IMR-90 (cell line): Measurements from ENCODE around the gene ZNF593OS. TPM values are rescaled to one million over a fixed set of nuclear protein-coding genes. Genes with fewer than 3 reads are reported as not detected.

Source experiments
- ATAC-seq: fragments of 200-7000 bp; cut with Tn5 transposase; 2 replicates; pipeline ENCODE4 v1.9.1; 2020; ENCODE audit warnings: low read depth, mild to moderate bottlenecking, moderate library complexity
- BruUV-seq: library from RNA; stranded (reverse); fragments of 400-500 nt; replicated peaks from 2 replicates; lab custom pipeline; 2021; lab: Mats Ljungman, UMichigan
- CTCF ChIA-PET: fragments of 300-600 bp; formaldehyde crosslinking; extraction: SDS; loops from one replicate; lab custom pipeline; 2021; ENCODE audit warnings: antibody characterized with exemption; lab: Yijun Ruan, JAX
- POLR2A ChIA-PET: fragments of 300-600 bp; sonication (Branson Sonifier 250); formaldehyde crosslinking; loops from one replicate; lab custom pipeline; 2022; ENCODE audit warnings: antibody characterized with exemption; ENCODE audit not compliant: unreplicated experiment; lab: Charles Lee
- DNase-seq: peaks from one replicate; pipeline ENCODE4 v3.0.0; 2013
- H2AFZ ChIP-seq: replicated peaks from 2 replicates; pipeline ENCODE3; 2013; ENCODE audit warnings: low read length, mild to moderate bottlenecking; ENCODE audit not compliant: poor library complexity
- H2AK5ac ChIP-seq: 2 replicates; pipeline ENCODE4 v1.6.1; 2013; ENCODE audit warnings: low read depth, low read length, inconsistent platforms
- H2AK9ac ChIP-seq: replicated peaks from 2 replicates; pipeline ENCODE3; 2013; ENCODE audit warnings: mild to moderate bottlenecking, low read depth, low read length, moderate library complexity; ENCODE audit not compliant: poor library complexity
- H2BK120ac ChIP-seq: 2 replicates; pipeline ENCODE4 v1.6.1; 2013; ENCODE audit warnings: low read depth, low read length, inconsistent platforms
- H2BK15ac ChIP-seq: 3 replicates; pipeline ENCODE4 v1.6.1; 2013; ENCODE audit warnings: low read depth, low read length, inconsistent platforms
- H2BK20ac ChIP-seq: 2 replicates; pipeline ENCODE4 v1.6.1; 2013; ENCODE audit warnings: low read depth, mild to moderate bottlenecking, inconsistent platforms, low read length, moderate library complexity
- H2BK5ac ChIP-seq: 2 replicates; pipeline ENCODE4 v1.6.1; 2013; ENCODE audit warnings: mild to moderate bottlenecking, low read depth, low read length, inconsistent platforms; ENCODE audit not compliant: poor library complexity, severe bottlenecking
- H3K14ac ChIP-seq: replicated peaks from 2 replicates; pipeline ENCODE4 v1.6.1; 2013; ENCODE audit warnings: low read depth, low read length, inconsistent platforms
- H3K18ac ChIP-seq: 2 replicates; pipeline ENCODE4 v1.6.1; 2013; ENCODE audit warnings: low read depth, low read length, control low read depth
- H3K23ac ChIP-seq: 2 replicates; pipeline ENCODE4 v1.6.1; 2013; ENCODE audit warnings: low read depth, low read length, inconsistent platforms
- H3K27ac ChIP-seq: 2 replicates; pipeline ENCODE4 v1.5.1; 2013; ENCODE audit warnings: mild to moderate bottlenecking, control low read depth, low read length; ENCODE audit not compliant: insufficient read depth
- H3K27me3 ChIP-seq: 2 replicates; pipeline ENCODE4 v1.6.1; 2013; ENCODE audit warnings: low read length; ENCODE audit not compliant: control insufficient read depth, insufficient read depth
- H3K36me3 ChIP-seq: 2 replicates; pipeline ENCODE4 v1.6.1; 2013; ENCODE audit warnings: low read length, mixed read lengths; ENCODE audit not compliant: control insufficient read depth, insufficient read depth
- H3K4ac ChIP-seq: 2 replicates; pipeline ENCODE4 v1.6.1; 2013; ENCODE audit warnings: low read depth, low read length, inconsistent platforms
- H3K4me1 ChIP-seq: 2 replicates; pipeline ENCODE4 v1.6.1; 2013; ENCODE audit warnings: low read length, mixed read lengths; ENCODE audit not compliant: control insufficient read depth, insufficient read depth
- H3K4me2 ChIP-seq: 2 replicates; pipeline ENCODE4 v1.6.1; 2013; ENCODE audit warnings: low read depth, mild to moderate bottlenecking, control low read depth, low read length, moderate library complexity
- H3K4me3 ChIP-seq: 2 replicates; pipeline ENCODE4 v1.5.1; 2013; ENCODE audit warnings: low read depth, mild to moderate bottlenecking, control low read depth, low read length, moderate library complexity; ENCODE audit not compliant: insufficient read depth
- H3K56ac ChIP-seq: 2 replicates; pipeline ENCODE4 v1.6.1; 2013; ENCODE audit warnings: low read length, inconsistent platforms; ENCODE audit not compliant: insufficient read depth; ENCODE audit errors: extremely low read depth
- H3K79me1 ChIP-seq, 2 experiments: 2 replicates each; pipeline ENCODE4 v1.6.1; 2013; ENCODE audit warnings: low read length in 2 of 2, inconsistent platforms in 1 of 2, low read depth in 1 of 2
- H3K9ac ChIP-seq: 2 replicates; pipeline ENCODE4 v1.6.1; 2013; ENCODE audit warnings: low read depth, low read length, control low read depth
- H3K9me1 ChIP-seq: 2 replicates; pipeline ENCODE4 v1.6.1; 2013; ENCODE audit warnings: low read length, inconsistent platforms; ENCODE audit not compliant: insufficient read depth
- H3K9me3 ChIP-seq: 2 replicates; pipeline ENCODE4 v1.6.1; 2013; ENCODE audit warnings: low read length; ENCODE audit not compliant: control insufficient read depth, insufficient read depth
- H4K20me1 ChIP-seq: 2 replicates; pipeline ENCODE4 v1.6.1; 2013; ENCODE audit warnings: low read length, inconsistent platforms; ENCODE audit not compliant: insufficient read depth
- H4K5ac ChIP-seq: 2 replicates; pipeline ENCODE4 v1.6.1; 2013; ENCODE audit warnings: mild to moderate bottlenecking, low read depth, low read length, control low read depth
- H4K8ac ChIP-seq, 2 experiments: 2 replicates each; pipeline ENCODE4 v1.6.1; 2013; ENCODE audit warnings: low read depth in 2 of 2, low read length in 2 of 2, control low read depth in 1 of 2, inconsistent platforms in 1 of 2
- H4K91ac ChIP-seq: 2 replicates; pipeline ENCODE4 v1.6.1; 2013; ENCODE audit warnings: low read depth, low read length, inconsistent platforms; ENCODE audit not compliant: insufficient read depth
- CEBPB ChIP-seq: IDR thresholded peaks from 2 replicates; pipeline ENCODE4 v1.6.1; 2012; ENCODE audit warnings: low read depth, low read length, improper control_type of control experiment
- MAFK ChIP-seq: IDR thresholded peaks from 2 replicates; pipeline ENCODE4 v1.6.1; 2012; ENCODE audit warnings: low read depth, low read length, improper control_type of control experiment
- MAZ ChIP-seq: IDR thresholded peaks from 2 replicates; pipeline ENCODE4 v1.6.1; 2012; ENCODE audit warnings: low read depth, mild to moderate bottlenecking, low read length, improper control_type of control experiment, moderate library complexity, borderline replicate concordance
- NFE2L2 ChIP-seq: fragments of 150-350 bp; IDR thresholded peaks from 2 replicates; pipeline ENCODE4 v1.6.1; 2016; ENCODE audit warnings: low read depth, mild to moderate bottlenecking, low read length
- RAD21 ChIP-seq: IDR thresholded peaks from 2 replicates; pipeline ENCODE4 v1.6.1; 2012; ENCODE audit warnings: low read length, improper control_type of control experiment
- RFX5 ChIP-seq: IDR thresholded peaks from 2 replicates; pipeline ENCODE4 v1.8.0; 2012; ENCODE audit warnings: low read depth, mild to moderate bottlenecking, low read length, moderate library complexity
- SMC3 ChIP-seq: fragments of 150-350 bp; IDR thresholded peaks from 2 replicates; pipeline ENCODE4 v1.6.1; 2016; ENCODE audit warnings: low read depth, mild to moderate bottlenecking, antibody characterized with exemption, low read length, moderate library complexity
- WGBS, 2 experiments: methylation state at CpG; one replicate each; pipeline versions ENCODE4 v1.1.5 to v1.1.7; 2013; ENCODE audit warnings: missing lambda C conversion rate in 2 of 2; ENCODE audit not compliant: insufficient read length in 1 of 2; ENCODE audit errors: extremely low coverage in 2 of 2; 5-methylcytosine and 5-hydroxymethylcytosine counted together
- dilution Hi-C: fragments of 300-500 bp; cut with HindIII; formaldehyde crosslinking; loops from one replicate; pipeline ENCODE4 v1.14.3; 2018; ENCODE audit warnings: low sequenced_read_pairs; ENCODE audit not compliant: unreplicated experiment
- in situ Hi-C: fragments of 300-500 bp; cut with MboI; formaldehyde crosslinking; loops from 3 replicates; pipeline ENCODE4 v1.14.3; 2019; ENCODE audit warnings: low sequenced_read_pairs, inconsistent platforms, mixed read lengths
- intact Hi-C: fragments of 100-400 bp; cut with micrococcal nuclease; formaldehyde crosslinking; loops from 2 replicates; pipeline ENCODE4 v1.10.0; 2022
- polyA plus RNA-seq, 3 experiments: library from polyadenylated mRNA; depleted of rRNA; stranded (reverse); fragments of >200 nt; gene quantifications; 2 replicates each; pipeline ENCODE4 v1.2.3, GENCODE V29; 2012; ENCODE audit warnings: low replicate concordance in 1 of 3
- total RNA-seq: library from RNA; depleted of rRNA; stranded (reverse); fragments of >200 nt; gene quantifications from 2 replicates; pipeline ENCODE4 v1.2.3, GENCODE V29; 2012
- TF ChIP-seq, protein P1 (sequence below): fragments of 150-350 bp; IDR thresholded peaks from 2 replicates; pipeline ENCODE4 v1.6.1; 2016; ENCODE audit warnings: low read depth, mild to moderate bottlenecking, low read length, moderate library complexity, borderline replicate concordance
- TF ChIP-seq, protein P2 (sequence below): fragments of 150-350 bp; IDR thresholded peaks from 2 replicates; pipeline ENCODE4 v1.6.1; 2017; ENCODE audit warnings: mild to moderate bottlenecking, antibody characterized with exemption, low read length, low read depth

ZNF593OS gene
- total and polyA plus RNA-seq, 2 of the 4 experiments (the other 2 are of a cell fraction) = not detected

GRCh38 chr1:26169669-26170471 is 1.8 kb downstream of the ZNF593OS start, which contains the start of gene ZNF593 (continued):
- peak; percentile 91 for TF ChIP-seq MAZ
- TF ChIP-seq NFE2L2 = no peak

DNA sequence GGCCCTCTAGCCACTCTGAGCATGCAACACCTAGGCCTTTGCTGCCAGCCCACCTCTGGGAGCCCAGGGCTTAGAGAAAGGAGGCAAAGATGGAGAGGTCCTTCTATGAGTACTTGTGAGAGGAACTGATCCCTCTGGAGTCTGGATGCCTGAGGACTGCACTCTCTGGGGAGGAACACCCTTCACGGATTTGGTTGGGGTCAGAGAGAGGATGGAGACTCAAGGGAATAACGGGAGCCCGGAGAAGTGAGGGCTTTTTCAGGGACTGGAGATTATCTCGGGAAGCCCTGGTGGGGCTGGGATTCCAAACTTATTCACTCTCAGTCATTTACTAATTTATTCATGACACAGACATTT is 2.5 kb downstream of the ZNF593OS start:
- Histone ChIP-seq H3K36me3 (0 out of 2 replicates have a peak, but pooled peaks cover 2% of the 10 kb centered on the region), H3K4me3 (no peak overlapping the region), H2AK9ac (no peak overlapping the region), H3K4ac (peak overlapping the region; percentile 25; the same call in 1 of the 2 replicates), H4K91ac (no peak overlapping the region), H3K56ac (no peak overlapping the region), H3K27ac (no peak overlapping the region), H3K4me2 (no peak overlapping the region), H3K23ac (no peak overlapping the region), H2BK5ac (no peak overlapping the region), H2BK20ac (no peak overlapping the region), H4K20me1 (no peaks in the 10 kb centered on the region), H3K14ac (no peak overlapping the region), H3K27me3 (peaks cover 5% of the 10 kb centered on the region; the same call in 1 of the 2 replicates), H2AK5ac (no peak overlapping the region), H3K79me1 (peaks cover 4 to 19% of the 10 kb centered on the region in 2 experiments), H3K9ac (no peak overlapping the region), H3K9me3 (no peaks in the 10 kb centered on the region), H4K8ac (peak overlapping the region in 1 of 2 experiments; percentile 75; a peak in 2 of 4 replicates), H2AFZ (peak overlapping the region; percentile 97), H3K18ac (no peak overlapping the region), H3K9me1 (peaks cover 6% of the 10 kb centered on the region; the same call in 1 of the 2 replicates), H2BK15ac (no peak overlapping the region), H2BK120ac (no peak overlapping the region), H4K5ac (no peak overlapping the region; the same call in 1 of the 2 replicates), H3K4me1 (peaks cover 5% of the 10 kb centered on the region; the same call in 1 of the 2 replicates)
- ChIA-PET POLR2A (no interaction called here), CTCF (interaction anchor here (0.6 to 1.8 kb wide), 10 partner anchors 9 to 145 kb away, joined by 3 to 8 read pairs (median 4); partner anchors contain the start of gene CEP85)
- intact Hi-C loops (loop anchor here (1.0 to 5.0 kb wide), 3 partner anchors 63 to 222 kb away; partner anchors contain the start of gene CEP85), in situ Hi-C loops (no loop called here), dilution Hi-C loops (no loop called here)
- no CpG with 5 or more reads among the region's 4 CpGs for WGBS, 2 experiments
- ATAC-seq = no peak
- BruUV-seq = no TSS peak
- TF ChIP-seq CEBPB (no peak), RFX5 (no peak), MAZ (no peak), RAD21 (no peak), SMC3 (no peak), MAFK (no peak)
- TF ChIP-seq, protein P1, sequence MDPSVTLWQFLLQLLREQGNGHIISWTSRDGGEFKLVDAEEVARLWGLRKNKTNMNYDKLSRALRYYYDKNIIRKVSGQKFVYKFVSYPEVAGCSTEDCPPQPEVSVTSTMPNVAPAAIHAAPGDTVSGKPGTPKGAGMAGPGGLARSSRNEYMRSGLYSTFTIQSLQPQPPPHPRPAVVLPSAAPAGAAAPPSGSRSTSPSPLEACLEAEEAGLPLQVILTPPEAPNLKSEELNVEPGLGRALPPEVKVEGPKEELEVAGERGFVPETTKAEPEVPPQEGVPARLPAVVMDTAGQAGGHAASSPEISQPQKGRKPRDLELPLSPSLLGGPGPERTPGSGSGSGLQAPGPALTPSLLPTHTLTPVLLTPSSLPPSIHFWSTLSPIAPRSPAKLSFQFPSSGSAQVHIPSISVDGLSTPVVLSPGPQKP = no peak
- TF ChIP-seq, protein P2, sequence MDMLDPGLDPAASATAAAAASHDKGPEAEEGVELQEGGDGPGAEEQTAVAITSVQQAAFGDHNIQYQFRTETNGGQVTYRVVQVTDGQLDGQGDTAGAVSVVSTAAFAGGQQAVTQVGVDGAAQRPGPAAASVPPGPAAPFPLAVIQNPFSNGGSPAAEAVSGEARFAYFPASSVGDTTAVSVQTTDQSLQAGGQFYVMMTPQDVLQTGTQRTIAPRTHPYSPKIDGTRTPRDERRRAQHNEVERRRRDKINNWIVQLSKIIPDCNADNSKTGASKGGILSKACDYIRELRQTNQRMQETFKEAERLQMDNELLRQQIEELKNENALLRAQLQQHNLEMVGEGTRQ = no peak
- DNase-seq = no peak
